Neural progenitor cell (in vitro differentiated cells): Measurements from ENCODE around the gene BEGAIN. TPM values are rescaled to one million over a fixed set of nuclear protein-coding genes. Genes with fewer than 3 reads are reported as not detected.

Source experiments
- DNase-seq: peaks from one replicate; pipeline ENCODE4 v3.0.0-alpha.2; 2016; ENCODE audit warnings: low spot score
- H2AFZ ChIP-seq: fragments of 200-600 bp; sonication (generic); replicated peaks from 2 replicates; pipeline ENCODE4 v1.6.1; 2016; ENCODE audit warnings: antibody characterized with exemption
- H3F3A ChIP-seq: fragments of 200-600 bp; sonication (generic); 2 replicates; pipeline ENCODE4 v1.6.1; 2016; ENCODE audit warnings: antibody characterized with exemption, low read depth
- H3K27ac ChIP-seq: fragments of 200-600 bp; sonication (generic); 2 replicates; pipeline ENCODE4 v1.5.1; 2016; ENCODE audit warnings: mild to moderate bottlenecking
- H3K27me3 ChIP-seq: fragments of 200-600 bp; sonication (generic); 2 replicates; pipeline ENCODE4 v1.6.1; 2016; ENCODE audit warnings: mild to moderate bottlenecking, moderate library complexity
- H3K36me3 ChIP-seq: fragments of 200-600 bp; sonication (generic); 2 replicates; pipeline ENCODE4 v1.5.1; 2016
- H3K4me1 ChIP-seq: fragments of 200-600 bp; sonication (generic); 2 replicates; pipeline ENCODE4 v1.6.1; 2016; ENCODE audit warnings: mixed run types
- H3K4me2 ChIP-seq: fragments of 200-600 bp; sonication (generic); 2 replicates; pipeline ENCODE4 v1.6.1; 2016
- H3K4me3 ChIP-seq: fragments of 200-600 bp; sonication (generic); 2 replicates; pipeline ENCODE4 v1.5.1; 2016
- H3K79me2 ChIP-seq: fragments of 200-600 bp; sonication (generic); 2 replicates; pipeline ENCODE4 v1.6.1; 2016; ENCODE audit warnings: low read depth
- H3K9ac ChIP-seq: fragments of 200-600 bp; sonication (generic); 2 replicates; pipeline ENCODE4 v1.6.1; 2016
- H3K9me3 ChIP-seq: fragments of 200-600 bp; sonication (generic); 2 replicates; pipeline ENCODE4 v1.5.1; 2016; ENCODE audit warnings: low read depth
- H4K20me1 ChIP-seq: fragments of 200-600 bp; sonication (generic); 2 replicates; pipeline ENCODE4 v1.6.1; 2016; ENCODE audit warnings: low read depth
- H3K27ac Mint-ChIP-seq: 3 replicates; pipeline ENCODE4 v1.8.0; 2021; ENCODE audit warnings: mixed read lengths
- H3K27me3 Mint-ChIP-seq: 2 replicates; pipeline ENCODE4 v1.8.0; 2022; ENCODE audit warnings: low read depth, mild to moderate bottlenecking, inconsistent platforms, moderate library complexity, mixed read lengths; ENCODE audit not compliant: insufficient read depth
- H3K36me3 Mint-ChIP-seq: 3 replicates; pipeline ENCODE4 v1.8.0; 2021; ENCODE audit warnings: mixed read lengths
- H3K4me1 Mint-ChIP-seq: 3 replicates; pipeline ENCODE4 v1.8.0; 2021; ENCODE audit warnings: mixed read lengths
- H3K4me3 Mint-ChIP-seq: 3 replicates; pipeline ENCODE4 v1.8.0; 2021; ENCODE audit warnings: mild to moderate bottlenecking, moderate library complexity, mixed read lengths
- H3K9me3 Mint-ChIP-seq: 3 replicates; pipeline ENCODE4 v1.8.0; 2020; ENCODE audit warnings: mixed read lengths
- CTCF ChIP-seq: fragments of 200-600 bp; sonication (generic); IDR thresholded peaks from 2 replicates; pipeline ENCODE4 v1.5.1; 2017; ENCODE audit warnings: antibody characterized with exemption, mild to moderate bottlenecking
- EZH2 ChIP-seq: fragments of 200-600 bp; sonication (generic); IDR thresholded peaks from 2 replicates; pipeline ENCODE4 v1.6.1; 2017; ENCODE audit warnings: antibody characterized with exemption, mild to moderate bottlenecking, moderate library complexity
- EZH2phosphoT487 ChIP-seq: fragments of 200-600 bp; sonication (generic); IDR thresholded peaks from 2 replicates; pipeline ENCODE4 v1.6.1; 2017; ENCODE audit warnings: antibody characterized with exemption
- total RNA-seq: library from RNA; depleted of rRNA; stranded (reverse); fragments of >200 nt; gene quantifications from 2 replicates; pipeline ENCODE4 v1.2.3, GENCODE V29; 2015; ENCODE audit warnings: low replicate concordance

BEGAIN gene
- total RNA-seq, 1 donor from 2014 or later, result 4.0 TPM

GRCh38 chr14:100537446-100538350 lies 49.5 kb downstream of the BEGAIN start:
- Histone ChIP-seq H3K79me2 (no peaks in the 10 kb centered on the region), H3K36me3 (no peaks in the 10 kb centered on the region), H3K9ac (no peak overlapping the region), H2AFZ (no peak overlapping the region), H3F3A (no peaks in the 10 kb centered on the region), H3K4me1 (peaks cover 12% of the 10 kb centered on the region), H3K9me3 (no peaks in the 10 kb centered on the region), H3K27me3 (no peaks in the 10 kb centered on the region), H4K20me1 (no peaks in the 10 kb centered on the region), H3K4me3 (no peak overlapping the region), H3K27ac (no peak overlapping the region), H3K4me2 (no peak overlapping the region)
- no peak for DNase-seq
- Mint-ChIP-seq H3K4me3 (no peak overlapping the region), H3K27me3 (peaks cover 9% of the 10 kb centered on the region), H3K4me1 (peaks cover 23% of the 10 kb centered on the region), H3K36me3 (no peaks in the 10 kb centered on the region), H3K27ac (peak overlapping the region; percentile 41), H3K9me3 (no peaks in the 10 kb centered on the region)
- TF ChIP-seq CTCF (no peak), EZH2phosphoT487 (no peak), EZH2 (no peak)

- H3K9me3 Mint-ChIP-seq, result no peaks in the 10 kb centered on the region
- DNase-seq, result no peak
- no peaks in the 10 kb centered on the region for H4K20me1 ChIP-seq
- H3K36me3 Mint-ChIP-seq, result no peaks in the 10 kb centered on the region
- no peak overlapping the region for H3K4me2 ChIP-seq
- H3K4me1 Mint-ChIP-seq, result peaks cover 23% of the 10 kb centered on the region
- H3K4me3 Mint-ChIP-seq, result no peak overlapping the region
- H3K36me3 ChIP-seq, result no peaks in the 10 kb centered on the region
- no peaks in the 10 kb centered on the region for H3K9me3 ChIP-seq
- no peak overlapping the region for H3K27ac ChIP-seq
- H3F3A ChIP-seq, result no peaks in the 10 kb centered on the region
- no peak overlapping the region for H3K4me3 ChIP-seq
- peaks cover 9% of the 10 kb centered on the region for H3K27me3 Mint-ChIP-seq
- peak overlapping the region; percentile 37 for H3K27ac Mint-ChIP-seq
- no peak overlapping the region for H2AFZ ChIP-seq
- no peak for TF ChIP-seq EZH2phosphoT487
- no peak for TF ChIP-seq CTCF
- no peak for TF ChIP-seq EZH2
- H3K4me1 ChIP-seq, result peaks cover 12% of the 10 kb centered on the region
- no peaks in the 10 kb centered on the region for H3K27me3 ChIP-seq
- H3K79me2 ChIP-seq, result no peaks in the 10 kb centered on the region
- H3K9ac ChIP-seq, result no peak overlapping the region
These were observed 50.3 kb downstream of the BEGAIN start for GRCh38 chr14:100536721-100537445.

- H3K4me2 ChIP-seq, result no peak overlapping the region
- peaks cover 12% of the 10 kb centered on the region for H3K4me1 ChIP-seq
- H3F3A ChIP-seq, result no peaks in the 10 kb centered on the region
- no peak overlapping the region for H3K9ac ChIP-seq
- no peak for DNase-seq
- H3K27me3 Mint-ChIP-seq, result peaks cover 9% of the 10 kb centered on the region
- no peaks in the 10 kb centered on the region for H3K9me3 Mint-ChIP-seq
- no peak overlapping the region for H3K4me3 Mint-ChIP-seq
- H3K4me1 Mint-ChIP-seq, result peaks cover 23% of the 10 kb centered on the region
- H3K4me3 ChIP-seq, result no peak overlapping the region
- no peaks in the 10 kb centered on the region for H3K9me3 ChIP-seq
- no peak overlapping the region for H2AFZ ChIP-seq
- no peaks in the 10 kb centered on the region for H3K36me3 Mint-ChIP-seq
- H3K27me3 ChIP-seq, result no peaks in the 10 kb centered on the region
- TF ChIP-seq CTCF (no peak), EZH2 (no peak), EZH2phosphoT487 (no peak)
- H3K36me3 ChIP-seq, result no peaks in the 10 kb centered on the region
- H3K27ac Mint-ChIP-seq, result no peak overlapping the region
- H3K79me2 ChIP-seq, result no peaks in the 10 kb centered on the region
- H4K20me1 ChIP-seq, result no peaks in the 10 kb centered on the region
- H3K27ac ChIP-seq, result no peak overlapping the region
These were observed 51.1 kb downstream of the BEGAIN start for GRCh38 chr14:100536121-100536510.
